Heart right ventricle (tissue), 16 donors: ENCODE results near the gene PLPP4. TPM values are rescaled to one million over a fixed set of nuclear protein-coding genes. Genes with fewer than 3 reads are reported as not detected.

Experiments used
- ATAC-seq, 8 donors: fragments of 200-7000 bp; cut with Tn5 transposase; one replicate each; pipeline ENCODE4 v1.9.1; 2020; ENCODE audit warnings: mild to moderate bottlenecking in 8 of 8, moderate library complexity in 8 of 8, moderate number of reproducible peaks in 1 of 8
- DNase-seq, 2 donors: peaks; one replicate each; pipeline ENCODE4 v3.0.0-alpha.2; 2020
- H3K27ac ChIP-seq, 10 donors: fragments of 200-600 bp; sonication (generic) in 2 of 10; one replicate each; pipeline versions ENCODE4 v1.5.0 to v1.8.0; 2020 to 2022; ENCODE audit warnings: mild to moderate bottlenecking in 3 of 10
- H3K27me3 ChIP-seq, 7 donors: fragments of 200-600 bp; one replicate each; pipeline ENCODE4 v1.8.0; 2021 to 2022; ENCODE audit warnings: mild to moderate bottlenecking in 2 of 7
- H3K36me3 ChIP-seq, 9 donors: fragments of 200-600 bp; sonication (generic) in 1 of 9; one replicate each; pipeline versions ENCODE4 v1.5.0 to v1.8.0; 2020 to 2022; ENCODE audit warnings: mild to moderate bottlenecking in 2 of 9
- H3K4me1 ChIP-seq, 9 donors: fragments of 200-600 bp; sonication (generic) in 1 of 9; one replicate each; pipeline versions ENCODE4 v1.5.0 to v1.8.0; 2020 to 2022; ENCODE audit warnings: mild to moderate bottlenecking in 4 of 9
- H3K4me3 ChIP-seq, 10 donors: fragments of 200-600 bp; sonication (generic) in 2 of 10; one replicate each; pipeline versions ENCODE4 v1.5.0 to v1.8.0; 2020 to 2022; ENCODE audit warnings: mild to moderate bottlenecking in 7 of 10, moderate library complexity in 2 of 10
- H3K9me3 ChIP-seq, 11 donors: fragments of 200-600 bp in 10 of 11; sonication (generic) in 2 of 11; one replicate each; pipeline versions ENCODE4 v1.5.0 to v1.8.0; 2013 to 2022; ENCODE audit warnings: mild to moderate bottlenecking in 2 of 11, control low read depth in 1 of 11, moderate library complexity in 1 of 11
- CTCF ChIP-seq, 9 donors: fragments of 200-600 bp; sonication (generic) in 2 of 9; IDR thresholded peaks; one replicate each; pipeline versions ENCODE4 v1.5.0 to v1.8.0; 2021 to 2022; ENCODE audit warnings: antibody characterized with exemption in 9 of 9, mild to moderate bottlenecking in 5 of 9, moderate library complexity in 1 of 9
- WGBS, 2 donors: extraction: QIAGEN DNeasy Blood & Tissue Kit; methylation state at CpG; one replicate each; pipeline ENCODE4 v1.1.7; 2013; ENCODE audit warnings: inconsistent platforms in 1 of 2; 5-methylcytosine and 5-hydroxymethylcytosine counted together
- intact Hi-C, 10 donors: fragments of 100-400 bp; cut with DNase I; formaldehyde crosslinking; loops; one replicate each; pipeline versions ENCODE4 v1.11.1 to v1.14.2; 2022
- polyA plus RNA-seq, 2 donors: library from polyadenylated mRNA; stranded (reverse); fragments of 200-250 nt; gene quantifications; one replicate each; pipeline ENCODE4 v1.2.3, GENCODE V29; 2013
- total RNA-seq, 10 donors: library from RNA; stranded (reverse); fragmentation: NEBNext Ultra II Directional in 3 of 10; extraction: Animal tissue kit (Norgen Biotek cat#: 25700) in 3 of 10; gene quantifications; one replicate each; pipeline versions ENCODE4 v1.2.1 to v1.2.4, GENCODE V29; 2021 to 2023
- donor health status: Arrhythmogenic right ventricular cardiomyopathy.
- donor health status: ischemic (EF 13 %, LVEDD 7.1; RV severe dilation, severe dysfunction).
- donor health status: healthy with polysubstance abuse.
- donor health status: DM: no; HTN: yes; CAD: no.
- donor health status: DM: no; HTN: no; CAD: no.
- donor health status: ischemic (EF 25% LVEDD 6.9; RV normal size, moderate dysfunction).
- donor health status: ischemic (EF 25% LVEDD 5.7; RV mildly dilated, moderate dysfunction).
- donor health status: healthy.
- donor health status: DM: yes; HTN: yes; CAD: no.
- donor health status: Ischemic cardiomyopathy.
- donor health status: ischemic (EF 35%, LVEDD 5.7; RV mildly dilated, moderate dysfunction).
- donor health status: nonischemic (EF 11% LVEDD 7.7; RV severe dilation, severe dysfunction).
- donor health status: DM: yes; HTN: yes; CAD: no.
- donor health status: PGD.
- donor health status: ischemic (EF 29% LVEDD 5.4; RV normal size, mild dysfunction).
- donor health status: nonischemic (EF 23%, LVEDD 6.1; RV moderate dilation, normal function).

PLPP4 gene
- total and polyA plus RNA-seq, 12 donors, result not detected

GRCh38 chr10:120552262-120552661, 95.2 kb downstream of the PLPP4 start:
- no peak for ATAC-seq
- Histone ChIP-seq H3K27me3 (peaks cover 0 to 3% (median 0%) of the 10 kb centered on the region in 7 donors), H3K4me3 (no peak overlapping the region), H3K36me3 (no peaks in the 10 kb centered on the region), H3K9me3 (peaks cover 0 to 40% (median 12%) of the 10 kb centered on the region in 11 donors), H3K4me1 (no peaks in the 10 kb centered on the region), H3K27ac (no peak overlapping the region)
- intact Hi-C loops, result no loop called here
- DNase-seq, result no peak
- 68 to 77% methylated on average over 2 of the region's 2 CpGs for WGBS, 2 donors
- TF ChIP-seq CTCF (IDR thresholded peaks at IDR 0.05), result no peak

- WGBS, 2 donors, result 69 to 97% methylated on average over 2 of the region's 2 CpGs
- Histone ChIP-seq H3K9me3 (peaks cover 0 to 34% (median 12%) of the 10 kb centered on the region in 11 donors), H3K4me1 (no peaks in the 10 kb centered on the region), H3K27me3 (peaks cover 0 to 3% (median 0%) of the 10 kb centered on the region in 7 donors), H3K36me3 (no peaks in the 10 kb centered on the region), H3K4me3 (no peak overlapping the region), H3K27ac (no peak overlapping the region)
- intact Hi-C loops, result no loop called here
- no peak for ATAC-seq
- no peak for TF ChIP-seq CTCF (IDR thresholded peaks at IDR 0.05)
- no peak for DNase-seq
These were observed 96.9 kb downstream of the PLPP4 start for GRCh38 chr10:120553911-120554310.

GRCh38 chr10:120555436-120555835, 98.4 kb downstream of the PLPP4 start:
- WGBS, 2 donors, result 69 to 80% methylated on average over 4 of the region's 4 CpGs
- Histone ChIP-seq H3K4me1 (no peaks in the 10 kb centered on the region), H3K4me3 (no peak overlapping the region), H3K27me3 (peaks cover 0 to 3% (median 0%) of the 10 kb centered on the region in 7 donors), H3K9me3 (peaks cover 0 to 34% (median 12%) of the 10 kb centered on the region in 11 donors), H3K27ac (no peak overlapping the region), H3K36me3 (no peaks in the 10 kb centered on the region)
- DNase-seq, result no peak
- intact Hi-C loops, result no loop called here
- no peak for TF ChIP-seq CTCF (IDR thresholded peaks at IDR 0.05)
- ATAC-seq, result no peak

- WGBS, 2 donors, result 24 to 31% methylated on average over 2 of the region's 2 CpGs
- ATAC-seq (no peak), DNase-seq (no peak)
- Histone ChIP-seq H3K4me1 (no peaks in the 10 kb centered on the region), H3K27ac (no peak overlapping the region), H3K36me3 (no peaks in the 10 kb centered on the region), H3K4me3 (no peak overlapping the region), H3K9me3 (peaks cover 0 to 34% (median 12%) of the 10 kb centered on the region in 11 donors), H3K27me3 (peaks cover 0 to 3% (median 0%) of the 10 kb centered on the region in 7 donors)
- intact Hi-C loops, result no loop called here
- TF ChIP-seq CTCF (IDR thresholded peaks at IDR 0.05), result no peak
These were observed 99.0 kb downstream of the PLPP4 start for GRCh38 chr10:120555842-120556532.
